HEK293T (cell line): ENCODE data around the gene STAT4.

ENCODE experiments used
- BHLHE40 ChIP-seq: fragments of 450-650 bp; IDR thresholded peaks from 2 replicates; pipeline ENCODE4 v1.6.1; 2016; ENCODE audit warnings: mild to moderate bottlenecking, moderate library complexity, borderline replicate concordance
- FOXA1 ChIP-seq: fragments of 450-650 bp; IDR thresholded peaks from 2 replicates; pipeline ENCODE4 v1.6.1; 2016; ENCODE audit warnings: mild to moderate bottlenecking
- FOXK2 ChIP-seq: fragments of 450-650 bp; IDR thresholded peaks from 2 replicates; pipeline ENCODE4 v1.6.1; 2016; ENCODE audit warnings: mild to moderate bottlenecking
- FOXM1 ChIP-seq: fragments of 450-650 bp; IDR thresholded peaks from 2 replicates; pipeline ENCODE4 v1.6.1; 2017; ENCODE audit warnings: mild to moderate bottlenecking, borderline replicate concordance
- HDGF ChIP-seq: fragments of 450-650 bp; IDR thresholded peaks from 2 replicates; pipeline ENCODE4 v1.6.1; 2017; ENCODE audit warnings: antibody characterized with exemption, borderline replicate concordance
- LEF1 ChIP-seq: fragments of 450-650 bp; IDR thresholded peaks from 2 replicates; pipeline ENCODE4 v1.6.1; 2017; ENCODE audit warnings: mild to moderate bottlenecking, borderline replicate concordance
- NFRKB ChIP-seq: fragments of 450-650 bp; IDR thresholded peaks from 2 replicates; pipeline ENCODE4 v1.6.1; 2016; ENCODE audit warnings: mild to moderate bottlenecking, moderate library complexity
- PKNOX1 ChIP-seq: fragments of 450-650 bp; IDR thresholded peaks from 2 replicates; pipeline ENCODE4 v1.6.1; 2016
- SP1 ChIP-seq: fragments of 450-650 bp; IDR thresholded peaks from 2 replicates; pipeline ENCODE4 v1.6.1; 2017
- TARDBP ChIP-seq: fragments of 450-650 bp; IDR thresholded peaks from 2 replicates; pipeline ENCODE4 v1.6.1; 2016

GRCh38 chr2:191048073-191048472 lies 102.7 kb downstream of the STAT4 start:
- TF ChIP-seq FOXK2 (no peak), BHLHE40 (no peak), HDGF (no peak), SP1 (no peak), PKNOX1 (no peak), FOXM1 (no peak), FOXA1 (no peak), TARDBP (no peak), LEF1 (no peak), NFRKB (no peak)
